GM21576 (cell line): ENCODE measurements around the gene TAPT1.
"Not testable (repeated sequence)": the region's sequence is repeated elsewhere in the genome, so short reads cannot be mapped to it uniquely, and the experiment has no call there.

Experiments
- ATAC-seq: cut with Tn5 transposase; IDR thresholded peaks from one replicate; pipeline ENCODE4 v1.9.1; 2021; ENCODE audit warnings: mild to moderate bottlenecking, moderate library complexity; ENCODE audit not compliant: unreplicated experiment

Gene TAPT1

DNA sequence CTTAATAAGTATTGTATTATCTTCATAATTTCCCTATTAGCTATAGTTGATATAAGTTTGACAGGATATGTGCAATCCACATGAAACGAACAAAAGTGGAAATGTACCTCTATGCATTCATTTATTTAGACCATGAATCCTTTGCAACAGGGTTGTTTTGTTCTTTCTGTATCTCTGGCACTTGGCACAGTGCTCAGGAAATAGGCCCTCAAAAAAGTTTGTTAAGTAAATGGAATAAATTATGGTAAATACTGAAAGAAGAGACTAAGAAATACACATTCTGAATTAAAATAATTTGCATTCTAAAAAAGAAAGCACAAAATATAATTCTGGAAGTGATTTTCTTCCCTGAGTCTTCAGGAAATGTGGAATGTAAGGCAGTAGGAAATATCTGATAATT, 39.3 kb downstream of the TAPT1 start:
- ATAC-seq = no peak

DNA sequence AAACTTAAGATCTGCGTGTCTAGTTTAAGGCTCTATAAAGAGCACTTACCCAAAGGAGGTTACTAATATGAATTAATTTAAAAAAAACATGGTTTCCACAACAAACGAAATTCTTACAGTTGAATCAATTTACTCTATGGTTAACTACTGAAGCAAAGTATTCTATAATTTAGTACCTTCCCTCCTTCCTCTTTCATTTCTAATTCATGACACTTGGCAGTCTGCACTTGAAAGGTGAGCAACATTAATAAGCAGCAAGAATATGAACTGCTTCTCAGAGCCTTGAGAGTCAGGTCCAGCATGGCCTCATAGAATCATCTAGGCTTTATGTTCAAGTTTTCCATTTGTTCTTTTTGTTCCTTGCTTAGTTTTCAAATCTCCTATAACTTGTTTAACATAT, 42.7 kb downstream of the TAPT1 start:
- no peak for ATAC-seq

DNA sequence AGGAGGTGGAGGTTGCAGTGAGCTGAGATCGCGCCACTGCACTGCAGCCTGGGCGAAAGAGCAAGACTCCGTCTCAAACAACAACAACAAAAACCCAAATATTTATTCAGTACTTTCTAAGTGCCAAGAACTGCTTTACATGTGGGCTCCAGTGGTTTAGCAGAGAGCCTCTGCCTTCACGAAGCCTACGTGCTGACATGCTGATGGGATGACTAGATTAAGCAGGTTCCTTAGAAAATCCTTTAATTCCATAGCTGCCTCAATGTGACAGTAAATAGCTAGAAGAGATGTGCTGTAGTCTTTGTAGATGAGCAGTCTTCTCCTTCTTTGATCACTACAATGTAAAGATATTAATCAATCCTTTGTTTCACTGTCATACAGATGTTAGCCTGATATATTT, 49.6 kb downstream of the TAPT1 start:
- ATAC-seq = no peak

- ATAC-seq = no peak
These were observed 54.4 kb downstream of the TAPT1 start for GRCh38 chr4:16171831-16172230.

DNA sequence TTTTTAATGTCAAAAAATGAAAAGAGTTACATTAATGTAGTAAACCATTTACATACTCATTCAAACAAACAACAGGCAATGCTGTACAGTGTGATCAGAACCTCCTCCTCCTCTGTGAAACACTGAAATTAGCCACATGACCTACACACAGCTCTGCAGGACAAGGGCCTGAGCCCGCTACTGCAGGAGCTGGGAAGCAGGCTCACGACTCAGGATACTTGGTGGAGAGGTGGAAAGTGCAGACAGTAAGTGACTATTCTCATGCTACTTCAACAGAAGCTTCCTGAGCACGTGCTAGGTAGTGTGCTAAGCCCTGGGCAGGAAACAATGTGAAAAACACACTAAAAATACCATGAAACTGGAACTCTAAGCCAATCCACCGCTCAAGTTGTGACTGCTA, 56.8 kb downstream of the TAPT1 start:
- ATAC-seq = no peak

DNA sequence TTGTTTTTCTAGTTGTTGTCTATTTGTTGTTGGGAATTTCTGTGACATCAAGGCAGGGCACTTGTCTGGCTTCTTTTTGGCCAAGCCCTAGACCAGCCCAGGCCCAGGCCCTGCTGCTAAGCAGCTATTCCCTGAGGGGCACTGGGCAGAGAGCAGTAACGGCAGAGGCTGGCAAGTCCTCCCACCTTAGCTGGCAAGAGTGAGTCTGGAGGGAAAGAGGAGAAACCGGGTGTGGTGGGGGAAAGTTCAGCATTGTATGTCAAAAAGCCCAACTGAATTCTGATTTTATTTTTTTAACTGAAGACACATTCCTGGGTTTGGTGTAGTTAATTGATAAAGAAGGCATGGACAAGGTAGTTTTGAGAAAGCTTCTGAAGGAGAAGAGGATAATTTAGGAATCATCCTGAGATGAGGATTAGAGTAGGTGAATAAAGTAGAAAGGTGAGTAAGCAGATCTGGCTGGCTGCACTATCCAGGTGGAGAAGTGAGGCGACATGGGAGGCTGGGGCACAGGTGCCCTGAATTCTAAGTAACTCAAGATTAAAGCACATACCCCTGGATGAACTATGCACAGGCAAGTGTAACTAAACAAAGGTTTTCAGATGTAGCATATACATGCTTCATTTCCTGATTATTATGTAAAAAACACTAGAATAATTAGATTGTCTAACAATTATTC, 57.4 kb downstream of the TAPT1 start:
- ATAC-seq = no peak

DNA sequence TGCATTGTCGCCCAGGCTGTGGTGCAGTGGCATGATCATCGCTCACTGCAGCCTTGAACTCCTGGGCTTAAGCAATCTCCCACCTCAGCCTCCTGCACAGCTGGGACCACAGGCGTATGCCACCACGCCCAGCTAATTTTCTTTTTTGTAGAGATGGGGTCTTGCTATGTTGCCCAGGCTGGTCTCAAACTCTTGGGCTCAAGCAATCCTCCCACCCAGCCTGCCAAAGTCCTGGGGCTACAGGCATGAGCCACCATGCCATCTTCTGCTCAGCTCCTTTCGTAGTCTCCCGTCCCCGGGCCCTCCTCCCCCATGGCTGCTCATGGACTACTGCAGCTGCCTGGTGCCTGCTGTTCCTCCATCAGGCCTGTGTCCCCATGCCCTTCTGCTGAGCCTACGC, 58.1 kb downstream of the TAPT1 start:
- ATAC-seq = no peak

GRCh38 chr4:16165931-16166330, 60.3 kb downstream of the TAPT1 start:
- no peak for ATAC-seq

- ATAC-seq = no peak
These were observed 63.4 kb downstream of the TAPT1 start for GRCh38 chr4:16162891-16163290.

- no peak for ATAC-seq
These were observed 64.3 kb downstream of the TAPT1 start for GRCh38 chr4:16161851-16162408.

- no peak for ATAC-seq
These were observed 65.8 kb downstream of the TAPT1 start for GRCh38 chr4:16160457-16160856.

- ATAC-seq = no peak
These were observed 67.0 kb downstream of the TAPT1 start for GRCh38 chr4:16159286-16159685.

DNA sequence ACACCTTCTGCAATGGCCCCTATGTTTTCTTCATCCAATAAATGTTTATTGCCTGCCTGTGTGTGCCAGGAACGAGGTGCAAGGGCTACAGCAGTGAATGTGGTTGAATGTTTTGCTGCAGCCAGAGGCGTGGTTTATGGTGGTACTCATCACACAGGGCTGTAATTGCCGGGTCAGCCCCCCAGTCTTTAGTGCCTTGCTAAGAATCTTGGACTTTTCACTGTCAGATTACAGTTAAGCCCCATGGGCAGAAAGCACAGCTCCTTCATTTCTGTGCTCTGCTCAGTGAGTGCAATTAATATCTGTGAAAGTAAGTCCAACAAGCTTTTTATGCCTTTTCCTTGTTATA, 67.8 kb downstream of the TAPT1 start:
- no peak for ATAC-seq

DNA sequence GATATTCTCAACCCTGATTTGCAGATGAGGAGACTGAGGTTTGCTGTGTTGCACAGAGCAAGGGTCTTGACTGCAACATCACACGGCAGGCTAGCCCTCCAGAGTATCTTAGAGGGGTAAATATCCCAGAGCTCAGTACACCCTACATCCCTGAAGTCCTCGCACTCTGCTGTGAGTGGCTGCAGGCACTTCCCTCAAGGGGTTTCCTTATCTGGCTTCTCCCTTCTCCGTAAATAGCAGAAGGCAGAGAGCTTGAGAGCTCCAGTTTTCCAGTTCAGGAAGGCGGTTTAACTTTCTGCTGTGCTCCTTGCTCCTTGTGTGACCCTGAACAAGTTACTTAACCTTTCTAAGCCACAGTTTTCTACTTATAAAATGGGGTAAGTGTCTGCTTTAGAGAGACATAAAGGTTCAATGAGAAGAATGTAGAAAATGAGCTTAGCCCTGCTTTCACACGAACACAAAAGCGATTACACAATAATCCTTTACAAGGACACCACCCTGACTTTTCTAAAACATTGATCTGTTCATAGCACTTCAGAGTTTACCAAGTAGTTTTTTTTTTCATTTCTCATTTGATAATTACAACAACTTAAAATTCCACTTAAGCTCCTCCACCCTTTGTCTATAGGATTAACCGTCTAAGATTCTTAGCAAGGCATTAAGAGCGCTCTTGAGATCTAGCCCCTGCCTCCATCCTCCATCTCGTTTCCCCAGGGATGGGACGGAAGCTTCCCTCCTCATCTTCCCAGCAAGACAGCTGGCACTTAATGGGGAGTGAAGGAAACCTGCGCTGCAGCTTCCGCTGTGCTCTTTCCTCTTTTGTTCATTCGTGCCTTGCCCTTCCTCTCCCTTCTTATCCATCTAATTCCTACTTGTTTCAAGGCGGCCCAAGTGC, 68.4 kb downstream of the TAPT1 start:
- ATAC-seq = no peak

DNA sequence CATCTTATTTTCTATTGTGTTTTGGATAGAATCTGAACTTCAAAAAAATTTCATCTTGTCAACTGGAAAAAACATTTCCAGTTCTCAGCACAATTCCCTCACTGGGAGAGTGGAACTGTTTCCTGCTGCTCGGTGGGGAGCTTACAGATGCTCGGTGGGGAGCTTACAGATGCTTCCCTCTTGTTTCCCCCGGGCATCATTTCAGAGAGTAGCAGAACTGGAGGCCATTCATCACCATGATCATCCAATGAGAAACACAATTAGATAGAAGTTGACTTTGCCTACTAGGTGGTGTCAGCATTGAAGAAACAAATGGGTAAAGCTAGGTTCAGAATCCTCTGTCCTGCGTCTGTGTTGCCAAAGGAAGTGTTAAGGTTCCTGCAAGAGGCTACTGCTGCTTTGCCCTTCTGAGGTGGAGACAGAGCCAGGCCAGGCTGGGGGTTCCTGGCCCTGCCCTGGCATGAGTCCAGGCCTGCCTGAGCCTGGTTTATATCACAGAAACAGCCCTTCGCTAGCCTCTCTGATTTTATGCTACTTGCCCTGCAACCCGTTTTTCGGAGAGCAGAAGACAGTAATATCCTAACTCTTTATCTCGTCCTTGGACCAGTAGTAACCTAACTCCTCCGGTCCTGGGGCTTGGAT, 70.6 kb downstream of the TAPT1 start:
- ATAC-seq = no peak

- ATAC-seq = no peak
These were observed 71.8 kb downstream of the TAPT1 start for GRCh38 chr4:16154451-16154850.

DNA sequence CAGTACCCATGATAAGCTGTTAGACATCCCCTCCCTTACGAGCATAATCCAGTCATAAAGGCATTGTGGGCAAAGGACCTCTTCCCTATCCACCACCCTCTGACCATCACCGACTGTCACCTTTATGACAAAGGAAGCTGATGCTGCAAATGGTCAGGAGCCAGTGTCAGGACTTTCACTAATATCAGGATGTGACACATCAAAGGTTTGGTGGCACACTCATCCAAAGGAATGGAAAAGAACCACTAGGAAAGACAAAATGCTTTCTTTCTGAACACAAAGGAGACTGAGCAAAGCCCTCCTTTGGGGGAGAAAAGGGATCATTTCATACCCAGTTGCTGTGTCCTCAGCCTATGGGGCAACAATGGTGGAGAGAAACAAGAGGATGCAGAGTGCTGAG, 75.6 kb downstream of the TAPT1 start:
- ATAC-seq = no peak

DNA sequence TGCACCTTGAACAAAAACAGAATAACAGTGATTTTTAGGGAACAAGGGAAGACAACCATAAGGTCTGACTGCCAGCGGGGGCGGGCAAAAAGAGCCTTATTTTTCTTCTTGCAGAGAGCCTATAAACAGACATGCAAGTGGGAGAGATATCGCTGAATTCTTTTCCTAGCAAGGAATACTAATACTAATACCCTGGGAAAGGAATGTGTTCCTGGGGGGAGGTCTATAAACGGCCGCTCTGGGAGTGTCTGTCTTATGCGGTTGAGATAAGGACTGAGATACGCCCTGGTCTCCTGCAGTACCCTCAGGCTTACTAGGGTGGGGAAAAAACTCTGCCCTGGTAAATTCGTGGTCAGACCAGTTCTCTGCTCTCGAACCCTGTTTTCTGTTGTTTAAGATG, 81.4 kb downstream of the TAPT1 start:
- ATAC-seq = not testable (repeated sequence)

GRCh38 chr4:16142598-16143310, 83.5 kb downstream of the TAPT1 start:
- no peak for ATAC-seq

GRCh38 chr4:16140879-16141249, 85.4 kb downstream of the TAPT1 start:
- no peak for ATAC-seq

GRCh38 chr4:16140231-16140878, 85.9 kb downstream of the TAPT1 start:
- no peak for ATAC-seq
